GM18951 (cell line): ENCODE measurements around the gene SOX13.

ENCODE experiments used
- POLR2A ChIP-seq: IDR thresholded peaks from 4 replicates; pipeline ENCODE4 v1.6.1; 2011; ENCODE audit warnings: mild to moderate bottlenecking; ENCODE audit not compliant: insufficient read length, insufficient read depth; ENCODE audit errors: extremely low read depth
- in situ Hi-C: fragments of 300-500 bp; cut with MboI; formaldehyde crosslinking; loops from one replicate; pipeline ENCODE4 v1.12.0; 2022; ENCODE audit warnings: low sequenced_read_pairs, mixed read lengths, inconsistent platforms; ENCODE audit not compliant: unreplicated experiment

The SOX13 gene

GRCh38 chr1:204110894-204111633 is 38.1 kb downstream of the SOX13 start:
- TF ChIP-seq POLR2A = no peak
- in situ Hi-C loops = no loop called here

GRCh38 chr1:204112876-204113730 is 40.2 kb downstream of the SOX13 start:
- no peak for TF ChIP-seq POLR2A
- in situ Hi-C loops = no loop called here

DNA sequence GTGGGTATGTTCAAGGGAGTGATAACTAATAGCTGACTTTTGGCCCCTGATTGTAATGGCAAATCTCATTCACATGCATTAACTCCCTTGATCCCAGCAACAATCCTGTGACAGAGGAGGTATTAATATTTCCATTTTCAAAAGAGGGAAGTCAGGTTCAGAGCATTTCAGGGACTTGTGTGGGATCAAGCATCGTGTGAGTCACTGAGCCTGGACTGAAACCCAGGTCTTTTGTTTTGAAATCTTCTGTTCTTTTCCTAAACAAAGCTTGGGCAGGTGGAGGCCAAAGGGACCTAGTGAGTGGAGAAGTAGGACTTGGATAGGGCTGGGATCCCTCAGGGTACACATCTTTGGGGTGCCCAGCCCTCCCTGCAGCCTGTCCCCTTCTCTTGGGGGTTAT is 41.0 kb downstream of the SOX13 start:
- in situ Hi-C loops = no loop called here
- no peak for TF ChIP-seq POLR2A

GRCh38 chr1:204114606-204115005 is 41.7 kb downstream of the SOX13 start:
- in situ Hi-C loops = no loop called here
- TF ChIP-seq POLR2A = no peak

- in situ Hi-C loops = no loop called here
- TF ChIP-seq POLR2A = no peak
Observed at GRCh38 chr1:204115116-204115515, 42.2 kb downstream of the SOX13 start.

DNA sequence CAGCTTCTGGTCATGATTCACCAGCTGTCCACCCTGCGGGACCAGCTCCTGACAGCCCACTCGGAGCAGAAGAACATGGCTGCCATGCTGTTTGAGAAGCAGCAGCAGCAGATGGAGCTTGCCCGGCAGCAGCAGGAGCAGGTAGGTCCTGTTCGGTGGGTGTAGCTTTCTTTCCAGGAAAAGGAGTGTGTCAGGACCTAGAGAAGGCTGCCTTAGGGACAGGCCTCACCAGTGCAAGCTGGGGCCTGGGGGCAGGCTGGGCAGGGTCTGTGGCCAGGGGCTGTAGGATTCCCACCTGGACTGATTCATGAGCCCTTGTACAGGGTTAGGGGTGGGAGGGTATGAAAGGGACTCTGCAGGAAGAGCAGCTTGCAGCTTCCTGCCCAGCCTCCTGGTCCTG is 43.6 kb downstream of the SOX13 start:
- no peak for TF ChIP-seq POLR2A
- in situ Hi-C loops = no loop called here

DNA sequence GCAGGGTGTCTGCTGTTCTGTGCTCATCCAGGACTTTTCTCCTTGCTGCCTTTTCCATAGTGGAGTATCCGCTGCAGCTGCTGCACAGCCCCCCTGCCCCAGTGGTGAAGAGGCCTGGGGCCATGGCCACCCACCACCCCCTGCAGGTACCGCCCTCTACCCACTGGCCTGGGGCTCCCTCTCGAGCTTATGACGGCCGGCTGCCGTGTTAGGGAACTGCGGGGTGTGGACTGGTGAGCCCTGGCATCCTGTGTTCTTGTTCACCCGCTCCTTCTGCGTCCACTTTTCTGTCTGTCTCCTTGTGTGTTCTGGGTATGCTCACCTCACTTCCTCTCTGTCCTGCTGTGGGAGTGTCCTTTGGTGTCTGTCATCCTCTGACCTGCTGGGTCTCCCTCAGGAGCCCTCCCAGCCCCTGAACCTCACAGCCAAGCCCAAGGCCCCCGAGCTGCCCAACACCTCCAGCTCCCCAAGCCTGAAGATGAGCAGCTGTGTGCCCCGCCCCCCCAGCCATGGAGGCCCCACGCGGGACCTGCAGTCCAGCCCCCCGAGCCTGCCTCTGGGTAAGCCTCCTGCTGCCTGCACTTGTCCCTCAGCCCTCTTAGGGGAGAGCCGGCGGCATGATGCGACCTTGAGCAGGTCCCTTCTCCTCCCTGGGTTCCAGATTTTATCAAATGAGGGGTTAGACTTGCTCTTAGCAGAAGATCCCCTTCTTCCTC is 49.1 kb downstream of the SOX13 start:
- no peak for TF ChIP-seq POLR2A
- in situ Hi-C loops = no loop called here

DNA sequence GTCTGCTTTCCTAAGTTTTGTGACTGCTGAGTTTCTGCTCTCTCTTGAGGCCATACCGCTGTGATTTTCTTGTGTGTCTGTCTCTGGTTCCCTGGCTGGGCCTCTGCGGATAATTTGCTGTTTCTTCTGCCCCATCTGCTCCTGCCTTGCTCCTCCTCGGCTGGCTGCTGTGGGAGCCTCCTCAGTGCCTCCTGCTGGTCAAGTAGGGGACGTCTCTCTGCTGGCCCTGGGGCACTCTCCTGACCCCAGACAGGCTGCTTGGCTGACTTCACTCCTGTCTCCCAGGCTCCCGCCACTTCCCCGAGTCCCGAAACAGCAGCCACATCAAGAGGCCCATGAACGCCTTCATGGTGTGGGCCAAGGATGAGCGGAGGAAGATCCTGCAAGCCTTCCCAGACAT is 50.5 kb downstream of the SOX13 start:
- TF ChIP-seq POLR2A = no peak
- in situ Hi-C loops = no loop called here

DNA sequence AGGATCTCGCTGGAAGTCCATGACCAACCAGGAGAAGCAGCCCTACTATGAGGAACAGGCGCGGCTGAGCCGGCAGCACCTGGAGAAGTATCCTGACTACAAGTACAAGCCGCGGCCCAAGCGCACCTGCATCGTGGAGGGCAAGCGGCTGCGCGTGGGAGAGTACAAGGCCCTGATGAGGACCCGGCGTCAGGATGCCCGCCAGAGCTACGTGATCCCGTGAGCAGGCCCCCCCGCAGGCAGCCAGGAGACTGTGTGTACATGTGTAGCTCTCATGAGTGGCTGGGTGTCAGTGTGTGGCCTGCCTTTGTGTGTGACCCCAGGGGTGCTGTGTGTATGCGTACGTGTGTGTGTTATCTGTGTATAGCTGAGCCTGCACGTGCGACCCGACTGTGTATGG is 51.7 kb downstream of the SOX13 start:
- in situ Hi-C loops = loop anchor here (5.0 kb wide), 1 partner anchor 262 kb away; the partner anchor contains the start of gene SNRPE
- no peak for TF ChIP-seq POLR2A

DNA sequence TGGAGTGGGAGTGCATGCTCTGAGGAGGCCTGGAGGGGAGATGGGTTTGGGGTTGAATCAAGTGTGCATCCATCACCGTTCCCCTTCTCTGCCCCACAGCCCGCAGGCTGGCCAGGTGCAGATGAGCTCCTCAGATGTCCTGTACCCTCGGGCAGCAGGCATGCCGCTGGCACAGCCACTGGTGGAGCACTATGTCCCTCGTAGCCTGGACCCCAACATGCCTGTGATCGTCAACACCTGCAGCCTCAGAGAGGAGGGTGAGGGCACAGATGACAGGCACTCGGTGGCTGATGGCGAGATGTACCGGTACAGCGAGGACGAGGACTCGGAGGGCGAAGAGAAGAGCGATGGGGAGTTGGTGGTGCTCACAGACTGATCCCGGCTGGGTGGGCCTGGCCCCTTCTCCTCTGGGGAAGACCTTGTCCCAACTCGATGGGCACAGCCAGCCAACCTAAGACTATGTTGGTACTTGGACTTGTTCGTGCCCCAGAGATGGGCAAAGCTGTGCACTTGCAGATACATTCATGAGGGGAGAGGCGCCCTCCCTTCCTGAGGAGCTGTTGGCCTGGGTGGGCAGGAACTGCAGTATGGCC is 52.9 kb downstream of the SOX13 start:
- in situ Hi-C loops = loop anchor here (5.0 kb wide), 1 partner anchor 264 kb away; the partner anchor contains the start of gene SNRPE
- no peak for TF ChIP-seq POLR2A

DNA sequence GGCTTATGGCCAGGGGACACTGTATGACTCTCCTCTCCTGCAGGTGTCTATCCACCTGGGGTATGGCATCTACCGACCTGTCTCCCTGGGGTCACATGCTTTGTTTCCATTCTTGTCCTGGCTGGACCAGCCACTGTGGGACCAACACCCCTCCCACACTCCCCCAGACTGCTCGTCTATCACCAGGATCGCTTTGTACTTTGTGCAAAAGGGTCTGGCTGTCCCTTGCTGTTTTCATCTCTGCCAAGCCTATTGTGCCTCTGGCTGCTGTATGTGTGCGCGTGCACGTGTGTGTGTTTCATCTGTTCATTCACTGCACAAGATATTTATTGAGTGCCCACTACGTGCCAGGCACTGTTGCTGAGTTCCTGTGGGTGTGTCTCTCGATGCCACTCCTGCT is 53.5 kb downstream of the SOX13 start:
- TF ChIP-seq POLR2A = no peak
- in situ Hi-C loops = loop anchor here (5.0 kb wide), 1 partner anchor 264 kb away; the partner anchor contains the start of gene SNRPE

- in situ Hi-C loops = loop anchor here (5.0 kb wide), 1 partner anchor 265 kb away; the partner anchor contains the start of gene SNRPE
Observed at GRCh38 chr1:204126956-204127355, 54.0 kb downstream of the SOX13 start.

DNA sequence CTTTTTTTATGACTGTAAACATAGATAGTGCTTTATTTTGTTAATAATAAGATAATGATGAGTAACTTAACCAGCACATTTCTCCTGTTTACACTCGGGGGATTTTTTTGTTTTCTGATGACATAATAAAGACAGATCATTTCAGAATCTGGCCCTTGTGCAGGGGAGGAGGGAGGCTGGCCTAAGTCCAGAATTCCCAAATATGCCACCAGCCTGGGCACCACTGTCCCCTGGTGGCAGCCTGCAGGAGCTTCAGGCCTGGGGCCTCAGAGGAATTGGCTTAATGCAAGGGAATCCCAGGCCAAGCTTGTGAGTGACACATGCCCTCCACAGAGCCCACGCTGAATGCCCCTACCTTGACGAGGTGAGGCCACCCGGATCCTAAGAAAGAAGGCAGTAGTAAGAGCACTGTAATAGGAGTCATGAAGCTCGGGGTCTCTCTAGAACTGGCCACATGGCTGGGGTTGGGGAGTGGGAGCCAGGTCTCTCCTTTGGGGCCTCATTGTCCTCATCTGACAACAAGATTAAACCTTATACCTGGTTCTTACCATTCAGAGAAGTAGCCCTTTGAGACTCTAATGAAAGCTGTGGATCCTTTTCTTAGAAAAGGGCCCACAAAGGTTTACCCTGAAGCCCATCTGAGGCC is 54.8 kb downstream of the SOX13 start:
- in situ Hi-C loops = loop anchor here (5.0 kb wide), 1 partner anchor 265 kb away; the partner anchor contains the start of gene SNRPE
- no peak for TF ChIP-seq POLR2A

More at GRCh38 chr1:204126956-204127355, 54.0 kb downstream of the SOX13 start:
- no peak for TF ChIP-seq POLR2A
